Left forelimb (tissue), 1 donor: ENCODE measurements around the gene RHAG.
"Not testable (repeated sequence)": the region's sequence is repeated elsewhere in the genome, so short reads cannot be mapped to it uniquely, and the experiment has no call there.

Experiments
- DNase-seq: peaks from one replicate; pipeline ENCODE4 v3.0.0-alpha.2; 2018; ENCODE audit warnings: low spot score

RHAG gene

GRCh38 chr6:49636713-49637349 is at the start of gene RHAG:
Gene RHAG (minus strand): TSS chr6:49636839. CDS start chr6:49636812, 27 bp downstream.
- no peak for DNase-seq

DNA sequence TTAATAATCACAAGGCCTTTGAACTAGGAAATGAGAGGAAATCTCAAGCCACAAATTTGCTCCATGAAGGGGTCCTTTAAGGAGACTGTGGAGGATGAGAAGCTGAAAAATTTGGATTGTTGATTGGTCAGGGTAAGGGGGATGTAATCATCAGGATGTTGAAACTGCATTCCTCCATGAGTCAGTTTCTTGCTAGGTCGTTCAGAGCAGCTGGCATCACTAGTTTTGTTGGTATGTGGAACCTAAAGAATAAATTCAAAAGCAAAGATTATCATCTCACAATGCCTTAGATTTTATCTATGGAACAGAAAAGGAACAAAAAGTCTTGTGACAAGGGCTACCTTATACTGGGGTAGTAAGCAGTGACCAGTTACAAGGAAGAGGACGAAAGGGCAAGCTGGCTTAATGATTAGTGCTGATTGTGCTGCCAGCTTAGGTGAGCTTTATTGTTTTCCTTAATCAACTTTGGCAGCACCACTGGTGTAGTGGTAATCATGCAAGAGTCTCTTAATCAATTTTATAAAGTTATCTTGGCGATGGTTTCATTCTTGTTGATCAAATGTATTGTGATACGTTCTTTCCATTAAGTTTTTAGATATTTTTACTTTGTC is 40.1 kb upstream of the RHAG start:
- DNase-seq, result no peak

DNA sequence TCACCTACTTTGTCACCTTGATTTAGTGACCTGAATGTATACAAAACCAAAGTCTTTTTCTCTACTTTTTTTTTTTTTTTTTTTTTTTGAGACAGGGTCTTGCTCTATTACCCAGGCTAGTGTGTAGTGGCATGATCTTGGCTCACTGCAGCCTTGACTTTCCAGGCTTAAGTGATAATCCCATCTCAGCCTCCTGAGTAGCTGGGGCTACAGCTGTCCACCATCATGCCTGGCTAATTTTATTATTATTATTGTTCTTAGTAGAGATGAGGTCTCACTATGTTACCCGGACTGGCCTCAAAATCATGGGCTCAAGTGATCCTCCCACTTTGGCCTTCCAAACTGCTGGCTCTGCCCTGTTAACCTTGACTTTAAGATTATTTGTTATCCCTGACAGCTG is 39.2 kb upstream of the RHAG start:
- no peak for DNase-seq

DNA sequence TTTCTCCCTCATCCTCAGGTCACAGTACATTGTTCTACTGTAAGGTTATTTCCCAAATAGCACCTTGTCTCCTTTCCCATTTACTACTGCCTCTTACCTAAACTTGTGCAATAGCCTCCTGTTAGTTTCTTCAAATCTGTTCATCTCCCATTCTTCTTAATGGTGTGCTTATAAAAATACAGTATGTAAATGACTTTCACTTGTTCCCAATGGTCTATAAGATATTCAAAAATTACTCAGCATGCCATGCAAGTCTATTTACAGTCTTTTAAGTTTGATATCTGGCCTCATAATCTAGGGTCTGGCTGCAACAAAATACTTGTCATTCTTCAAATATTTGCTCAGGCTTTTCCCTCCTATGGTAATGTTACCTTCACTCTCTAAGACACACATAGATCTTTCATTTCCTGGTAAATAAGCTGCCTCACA is 31.5 kb upstream of the RHAG start:
- DNase-seq, result no peak

DNA sequence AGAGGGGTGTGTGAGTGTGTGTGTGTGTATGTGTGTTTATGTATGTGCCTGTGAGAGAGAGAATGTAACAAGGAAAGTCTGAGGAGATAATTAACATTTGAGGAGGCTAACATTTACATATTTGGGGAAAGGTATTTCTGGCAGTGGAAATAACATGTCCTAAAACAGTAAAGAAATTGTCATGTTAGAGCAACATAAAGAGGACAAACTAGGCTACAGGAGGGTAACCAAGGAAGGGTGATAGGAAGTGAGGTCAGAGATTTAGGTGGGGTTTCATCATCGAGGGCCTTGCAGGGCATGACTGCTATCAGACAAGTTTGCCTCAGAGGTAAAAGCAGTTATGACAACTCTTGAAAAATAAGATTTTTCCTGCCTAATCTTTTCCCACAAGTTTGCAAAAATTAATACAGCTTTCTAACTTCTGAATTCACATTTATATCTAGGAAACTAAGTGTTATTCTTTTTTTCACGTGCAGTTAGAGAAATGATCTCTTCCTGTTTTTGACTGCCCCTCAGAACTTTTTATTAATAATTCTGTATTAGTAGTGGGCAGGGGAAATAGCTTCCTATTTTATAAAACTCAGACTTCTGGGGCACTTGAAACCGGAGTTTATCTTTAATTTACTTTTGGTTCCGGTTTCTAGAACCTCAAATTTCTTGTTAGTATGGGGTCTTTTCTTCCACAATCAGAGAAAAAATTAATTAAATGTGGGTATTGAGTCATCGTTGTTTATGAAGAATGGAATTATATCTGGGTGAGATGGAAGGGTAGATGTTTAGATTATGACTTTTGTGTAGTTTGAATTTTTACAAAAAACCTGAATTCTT is 30.5 kb upstream of the RHAG start:
- no peak for DNase-seq

- no peak for DNase-seq
Measured at GRCh38 chr6:49666480-49666879, 29.8 kb upstream of the RHAG start.

GRCh38 chr6:49664817-49665216 is 28.2 kb upstream of the RHAG start:
- DNase-seq, result no peak

GRCh38 chr6:49664054-49664453 is 27.4 kb upstream of the RHAG start:
- not testable (repeated sequence) for DNase-seq

- DNase-seq, result no peak
Measured at GRCh38 chr6:49662892-49663261, 26.2 kb upstream of the RHAG start.

GRCh38 chr6:49662231-49662891 is 25.7 kb upstream of the RHAG start:
- DNase-seq, result no peak

DNA sequence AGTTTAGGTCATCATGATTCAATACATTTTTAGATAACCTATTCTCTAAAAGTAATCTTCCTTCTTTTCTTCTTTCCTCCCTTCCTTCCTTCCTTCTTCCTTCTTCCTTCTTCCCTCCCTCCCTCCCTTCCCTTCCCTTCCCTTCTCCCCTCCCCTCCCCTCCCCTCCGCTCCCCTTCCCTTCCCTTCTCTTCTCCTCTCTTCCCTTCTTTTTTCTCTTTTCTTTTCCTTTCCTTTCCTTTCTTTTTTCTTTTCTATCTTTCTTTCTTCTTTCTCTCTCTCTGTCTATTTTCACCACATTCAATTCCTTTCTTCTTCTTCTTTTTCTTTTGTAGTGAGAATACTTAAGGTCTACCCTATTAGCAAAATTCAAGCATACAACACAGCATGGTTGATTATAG is 17.3 kb upstream of the RHAG start:
- no peak for DNase-seq

DNA sequence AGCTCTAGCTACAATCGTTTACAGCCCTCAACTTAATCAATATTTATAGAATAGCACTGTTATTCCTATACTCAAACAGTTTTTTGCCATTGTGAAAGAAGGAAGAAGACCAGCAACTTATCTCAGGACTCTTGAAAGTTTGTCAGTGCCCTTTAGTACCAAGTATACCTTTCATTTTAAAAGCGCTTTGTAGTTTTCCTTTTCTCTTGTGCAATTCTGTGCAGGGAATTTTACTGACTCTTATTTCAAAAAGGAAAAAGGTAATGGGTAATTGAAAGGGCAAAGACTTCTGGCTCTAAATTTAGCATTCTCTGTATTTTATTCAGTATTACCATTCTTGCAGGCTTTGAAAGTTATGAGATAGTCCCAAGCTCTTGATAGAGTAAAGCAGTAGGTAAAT is 16.8 kb upstream of the RHAG start:
- no peak for DNase-seq

DNA sequence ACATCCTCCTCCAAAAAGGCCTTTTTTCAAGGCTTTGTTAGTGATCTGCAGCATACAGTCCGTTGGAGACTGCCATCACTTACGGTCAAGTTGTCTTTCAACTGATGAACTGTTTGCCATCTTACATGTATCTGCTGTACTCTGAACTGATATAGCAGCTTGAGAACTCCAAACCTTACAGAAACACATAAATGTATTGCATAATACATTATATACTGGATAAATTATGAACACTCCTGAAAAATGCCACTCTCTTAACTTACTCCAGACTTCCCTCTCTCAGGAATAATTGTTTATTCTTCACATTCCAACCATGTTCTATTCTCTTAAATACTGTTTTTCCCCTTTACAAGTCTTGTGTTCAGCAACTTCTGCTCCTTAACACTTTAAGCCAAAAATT is 14.6 kb upstream of the RHAG start:
- no peak for DNase-seq

GRCh38 chr6:49649988-49650387 is 13.3 kb upstream of the RHAG start:
- no peak for DNase-seq

DNA sequence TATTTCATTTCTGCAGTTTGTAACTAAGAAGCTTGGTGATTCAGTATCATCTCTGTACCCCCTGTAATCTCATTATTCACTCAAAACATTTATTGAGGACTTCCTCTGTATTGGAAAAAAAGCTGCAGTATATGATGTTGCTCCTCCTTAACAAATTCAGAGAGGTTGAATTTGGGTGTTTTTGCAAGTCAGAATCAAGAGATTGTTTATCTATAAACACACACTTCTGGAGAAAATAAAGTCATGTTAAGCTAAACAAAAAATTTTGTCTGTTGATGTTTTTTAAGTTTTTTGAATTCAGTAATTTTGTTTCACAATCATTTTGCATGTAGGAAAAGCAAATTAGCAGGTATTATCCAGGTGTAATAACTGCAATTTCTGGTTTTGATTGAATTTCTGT is 11.4 kb upstream of the RHAG start:
- DNase-seq, result no peak

DNA sequence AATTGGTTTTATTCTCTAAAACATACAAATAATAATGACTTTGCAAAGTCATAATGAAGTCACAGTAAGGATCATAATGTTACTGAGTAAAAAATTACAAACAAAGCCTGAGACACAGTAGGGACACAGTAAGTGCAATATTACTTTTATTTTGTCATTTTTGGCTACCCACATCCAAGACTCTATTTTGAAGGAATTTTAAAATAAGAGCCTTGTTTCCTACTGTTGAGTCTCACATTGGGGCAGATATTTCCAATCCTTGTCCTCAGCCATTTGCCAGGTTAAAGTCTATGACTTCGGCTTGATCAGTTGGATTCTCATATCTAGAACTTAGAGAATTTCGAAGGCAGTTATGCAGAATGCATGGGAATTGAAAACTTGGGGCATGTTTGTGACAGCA is 10.8 kb upstream of the RHAG start:
- DNase-seq, result no peak

DNA sequence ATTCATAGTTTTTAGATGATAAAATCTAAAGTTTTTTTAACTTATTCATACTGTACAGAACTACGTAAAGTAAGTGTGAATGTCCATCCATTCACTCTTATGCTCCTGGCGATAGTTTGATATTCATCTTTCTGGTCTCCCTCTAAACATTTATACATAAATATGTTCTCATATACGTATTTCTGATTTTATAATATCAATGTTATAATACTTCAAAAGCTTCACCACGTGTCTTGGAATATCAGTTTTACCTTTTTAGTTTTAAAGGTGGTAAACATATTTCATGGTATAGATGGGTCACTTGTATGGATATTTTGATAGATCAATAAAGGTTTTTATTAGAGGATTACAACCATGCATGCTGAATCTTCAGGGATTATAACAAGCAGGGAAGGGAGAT is 10.3 kb upstream of the RHAG start:
- DNase-seq, result no peak

DNA sequence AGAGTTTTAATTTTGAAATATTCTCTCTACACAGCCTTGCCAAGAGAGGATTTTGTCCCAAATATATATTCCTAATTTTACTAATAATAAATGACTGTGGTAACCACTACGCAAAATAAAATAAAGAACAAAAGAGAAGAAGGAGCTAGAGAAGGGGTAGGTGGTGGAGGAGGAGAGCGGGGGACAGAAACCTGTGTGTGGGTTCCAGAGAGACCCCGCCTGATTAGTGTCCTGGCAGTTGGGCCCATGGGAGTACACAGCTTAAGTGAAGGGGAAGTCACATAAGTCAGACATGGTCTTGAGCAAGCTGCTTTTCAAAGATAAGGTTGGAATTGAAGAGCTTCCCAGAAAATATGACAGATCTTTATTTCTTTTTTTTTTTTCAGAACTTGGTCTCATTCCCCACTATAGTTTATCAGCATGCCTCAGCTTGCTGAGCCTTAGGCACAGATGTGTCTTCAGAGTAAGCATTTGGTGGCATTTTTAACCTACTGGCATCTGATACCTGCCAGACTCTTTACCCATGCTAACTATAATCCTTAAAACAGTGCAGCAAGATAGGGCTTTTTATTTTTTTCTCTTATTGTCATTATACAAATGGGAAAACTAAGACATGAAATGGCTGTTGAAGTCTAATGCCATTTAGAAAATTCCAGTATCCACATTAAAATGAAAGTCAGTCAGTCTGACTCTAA is 9.6 kb upstream of the RHAG start:
- no peak for DNase-seq

GRCh38 chr6:49645139-49645538 is 8.5 kb upstream of the RHAG start:
- DNase-seq, result no peak

DNA sequence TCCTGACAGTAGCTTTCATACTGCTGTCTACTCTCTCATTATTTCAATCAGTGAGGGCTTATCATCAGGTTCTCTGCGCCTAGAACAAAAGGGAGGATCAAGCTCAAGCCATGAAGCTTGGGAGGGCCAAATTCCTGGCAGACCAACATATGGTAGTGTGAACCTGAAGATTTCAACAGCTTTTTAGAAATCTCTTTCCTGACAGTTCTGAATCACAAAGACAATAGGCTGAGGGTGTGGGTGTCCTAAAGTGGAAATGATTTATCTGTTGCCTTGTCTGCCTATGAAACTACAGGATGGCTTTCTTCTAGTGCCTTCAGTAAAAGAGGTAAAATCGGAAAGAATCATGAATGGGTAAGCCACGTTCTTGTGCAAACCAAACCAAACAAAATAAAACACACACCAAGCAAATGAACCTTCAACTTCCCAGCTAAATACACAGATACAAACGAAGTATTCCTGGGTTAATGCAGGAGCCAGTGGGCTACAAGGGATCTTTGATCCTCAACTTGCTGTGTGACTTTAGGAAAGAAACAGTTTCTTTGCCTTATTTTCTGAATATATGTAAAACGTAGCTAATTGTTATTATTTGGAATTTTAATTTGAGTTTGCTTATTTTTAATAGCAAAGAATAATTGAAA is 2.7 kb upstream of the RHAG start:
- DNase-seq, result no peak

DNA sequence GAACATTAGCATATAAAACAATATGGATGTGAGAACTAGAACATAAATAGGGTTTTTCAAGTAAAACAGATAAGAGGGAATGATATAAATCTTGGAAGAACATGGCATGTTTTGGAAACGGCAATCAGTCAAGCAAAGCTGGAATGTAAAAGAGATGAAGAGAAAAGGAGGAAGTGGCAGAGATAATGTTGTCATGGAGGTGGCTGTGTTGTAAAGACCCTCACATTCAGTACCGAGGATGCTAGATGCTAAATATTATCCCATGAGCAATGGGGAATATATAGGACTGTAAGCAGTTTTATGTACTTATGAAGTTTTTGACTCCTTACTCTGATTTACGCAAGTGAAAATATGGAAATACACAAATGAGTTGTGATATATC is 702 bp upstream of the RHAG start:
- no peak for DNase-seq
